ENCODE data around the gene ZNF414. TPM values are rescaled to one million over a fixed set of nuclear protein-coding genes. Genes with fewer than 3 reads are reported as not detected.

The ZNF414 gene
- total RNA-seq, 6 experiments from 2014 or later, result 9.5 to 17.4 (median 11.9) TPM

DNA sequence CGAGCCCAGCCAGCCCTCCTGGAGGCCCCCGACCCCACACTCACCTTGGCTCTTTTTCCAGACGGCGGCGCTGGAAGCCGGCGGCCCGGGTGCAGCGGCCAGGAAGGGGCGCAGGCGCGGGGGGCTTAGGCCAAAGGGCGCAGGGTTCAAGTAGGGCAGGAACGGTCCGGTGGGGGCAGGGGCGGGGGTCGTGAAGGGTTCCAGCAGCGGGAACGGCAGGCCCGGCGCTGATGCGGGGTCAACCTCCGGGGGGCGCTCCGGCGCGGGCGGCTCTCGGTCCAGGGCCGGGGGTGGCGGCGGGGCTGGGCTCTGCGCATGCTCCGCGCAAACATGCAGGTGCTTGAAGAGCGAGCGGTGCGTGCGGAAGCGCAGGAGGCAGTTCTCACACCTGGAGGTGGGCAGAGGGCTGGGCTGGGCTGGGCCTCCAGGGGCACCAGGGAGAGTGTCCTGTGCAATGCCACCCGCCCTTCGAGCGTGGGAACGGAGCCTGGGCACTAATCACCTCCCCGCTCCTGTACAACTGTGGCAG, 2.3 kb downstream of the ZNF414 start:
- Histone ChIP-seq H3K9me3 (no peaks in the 10 kb centered on the region), H3K27me3 (no peaks in the 10 kb centered on the region), H3K4me1 (peaks cover 0 to 12% (median 6%) of the 10 kb centered on the region in 4 donors), H3K36me3 (peaks cover 0 to 7% (median 0%) of the 10 kb centered on the region in 4 donors), H3K27ac (no peak overlapping the region), H3K4me3 (no peak overlapping the region)
- no peak for TF ChIP-seq POLR2A (IDR thresholded peaks at IDR 0.05)
- TF ChIP-seq, protein P1, sequence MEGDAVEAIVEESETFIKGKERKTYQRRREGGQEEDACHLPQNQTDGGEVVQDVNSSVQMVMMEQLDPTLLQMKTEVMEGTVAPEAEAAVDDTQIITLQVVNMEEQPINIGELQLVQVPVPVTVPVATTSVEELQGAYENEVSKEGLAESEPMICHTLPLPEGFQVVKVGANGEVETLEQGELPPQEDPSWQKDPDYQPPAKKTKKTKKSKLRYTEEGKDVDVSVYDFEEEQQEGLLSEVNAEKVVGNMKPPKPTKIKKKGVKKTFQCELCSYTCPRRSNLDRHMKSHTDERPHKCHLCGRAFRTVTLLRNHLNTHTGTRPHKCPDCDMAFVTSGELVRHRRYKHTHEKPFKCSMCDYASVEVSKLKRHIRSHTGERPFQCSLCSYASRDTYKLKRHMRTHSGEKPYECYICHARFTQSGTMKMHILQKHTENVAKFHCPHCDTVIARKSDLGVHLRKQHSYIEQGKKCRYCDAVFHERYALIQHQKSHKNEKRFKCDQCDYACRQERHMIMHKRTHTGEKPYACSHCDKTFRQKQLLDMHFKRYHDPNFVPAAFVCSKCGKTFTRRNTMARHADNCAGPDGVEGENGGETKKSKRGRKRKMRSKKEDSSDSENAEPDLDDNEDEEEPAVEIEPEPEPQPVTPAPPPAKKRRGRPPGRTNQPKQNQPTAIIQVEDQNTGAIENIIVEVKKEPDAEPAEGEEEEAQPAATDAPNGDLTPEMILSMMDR (IDR thresholded peaks at IDR 0.05), result no peak
- ATAC-seq, result no peak
- no peak for DNase-seq
- intact Hi-C loops (cut with DNase I), result loop anchor here in 1 of 2 donors (10.0 kb wide), 1 partner anchor 187 kb away; the partner anchor contains the start of genes NDUFA7 and RPS28
- 92% methylated on average over 10 of the region's 45 CpGs for WGBS (ENCODE audit: insufficient coverage, low coverage, low lambda C conversion rate, missing lambda C conversion rate)

DNA sequence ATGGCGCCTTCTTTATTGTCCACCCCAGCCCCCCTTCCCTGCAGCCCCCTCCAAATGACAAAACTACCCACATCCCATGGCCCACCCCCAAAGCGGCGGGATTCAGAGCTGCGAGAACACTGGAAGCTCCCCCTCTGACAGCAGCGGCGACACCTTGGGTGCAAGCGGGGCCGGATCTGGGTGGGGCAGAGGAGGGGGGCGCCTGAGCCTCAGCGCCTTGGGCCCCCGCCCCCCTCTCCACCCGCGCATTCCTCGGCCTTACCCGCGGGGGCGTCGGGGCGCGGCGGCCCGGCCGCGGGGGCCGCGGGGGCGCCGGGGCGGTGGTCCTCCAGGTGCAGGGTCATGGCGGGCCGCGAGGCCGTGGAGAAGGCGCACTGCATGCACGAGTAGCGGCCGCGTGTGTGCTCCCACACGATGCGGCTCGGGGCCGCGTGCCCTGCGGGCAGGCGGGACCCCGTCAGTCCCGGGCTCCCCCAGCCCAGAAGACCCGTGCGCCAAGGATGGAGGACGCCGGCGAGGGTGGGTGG, 3.3 kb downstream of the ZNF414 start:
- Histone ChIP-seq H3K4me1 (peaks cover 0 to 17% (median 6%) of the 10 kb centered on the region in 4 donors), H3K27ac (no peak overlapping the region), H3K27me3 (no peaks in the 10 kb centered on the region), H3K36me3 (peaks cover 0 to 7% (median 0%) of the 10 kb centered on the region in 4 donors), H3K9me3 (no peaks in the 10 kb centered on the region), H3K4me3 (no peak overlapping the region)
- intact Hi-C loops (cut with DNase I), result loop anchor here in 1 of 2 donors (10.0 kb wide), 1 partner anchor 186 kb away; the partner anchor contains the start of genes NDUFA7 and RPS28
- DNase-seq, result no peak
- ATAC-seq, result no peak
- TF ChIP-seq POLR2A (IDR thresholded peaks at IDR 0.05), result no peak
- TF ChIP-seq, protein P1 (IDR thresholded peaks at IDR 0.05), result no peak
- 93% methylated on average over 2 of the region's 52 CpGs for WGBS (ENCODE audit: insufficient coverage, low coverage, low lambda C conversion rate, missing lambda C conversion rate)

DNA sequence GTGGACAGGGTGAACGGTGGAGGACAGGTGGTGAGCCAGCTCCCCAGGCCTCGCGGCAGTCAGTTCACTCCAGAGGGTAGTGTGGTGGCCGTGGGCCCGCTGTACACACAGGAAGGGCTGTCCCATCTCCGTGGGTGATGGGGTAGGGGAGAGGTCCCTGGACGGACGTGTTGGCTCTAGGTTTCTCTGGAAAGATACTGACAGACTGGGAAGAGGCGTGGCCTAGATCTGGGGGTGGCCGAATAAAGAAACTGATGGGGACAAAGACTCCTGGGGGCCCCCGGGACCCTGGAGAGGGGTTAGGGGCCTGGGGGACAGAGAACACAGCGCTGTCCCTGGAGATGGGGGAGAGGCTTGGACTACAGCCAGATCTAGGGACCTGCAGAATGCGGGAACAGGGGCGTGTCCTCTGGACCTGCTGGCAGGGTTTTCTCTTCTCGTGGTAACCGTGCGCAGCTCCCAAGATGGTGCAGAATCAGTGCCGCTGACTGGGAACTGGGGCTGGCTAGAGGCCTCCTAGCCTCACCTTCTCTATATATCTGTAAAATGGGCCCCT, 7.5 kb downstream of the ZNF414 start:
- no peaks in the 10 kb centered on the region for H3K9me3 ChIP-seq
- no peak for DNase-seq
- peaks cover 0 to 6% (median 0%) of the 10 kb centered on the region in 4 donors for H3K4me1 ChIP-seq
- H3K4me3 ChIP-seq, result peak overlapping the region; percentile 42 to 63 (median 54)
- ATAC-seq, result peak in 3 of 4 donors; percentile 13 to 34 (median 28)
- 8% methylated on average over 9 of the region's 18 CpGs for WGBS (ENCODE audit: insufficient coverage, low coverage, low lambda C conversion rate, missing lambda C conversion rate)
- TF ChIP-seq, protein P1 (IDR thresholded peaks at IDR 0.05), result peak in 1 of 4 donors; percentile 5
- no peak for TF ChIP-seq POLR2A (IDR thresholded peaks at IDR 0.05)
- H3K27me3 ChIP-seq, result no peaks in the 10 kb centered on the region
- H3K36me3 ChIP-seq, result peaks cover 0 to 7% (median 0%) of the 10 kb centered on the region in 4 donors
- H3K27ac ChIP-seq, result no peak overlapping the region
- intact Hi-C loops (cut with DNase I), result loop anchor here in 1 of 2 donors (10.0 kb wide), 1 partner anchor 102 kb away; no protein-coding TSS in a partner anchor

DNA sequence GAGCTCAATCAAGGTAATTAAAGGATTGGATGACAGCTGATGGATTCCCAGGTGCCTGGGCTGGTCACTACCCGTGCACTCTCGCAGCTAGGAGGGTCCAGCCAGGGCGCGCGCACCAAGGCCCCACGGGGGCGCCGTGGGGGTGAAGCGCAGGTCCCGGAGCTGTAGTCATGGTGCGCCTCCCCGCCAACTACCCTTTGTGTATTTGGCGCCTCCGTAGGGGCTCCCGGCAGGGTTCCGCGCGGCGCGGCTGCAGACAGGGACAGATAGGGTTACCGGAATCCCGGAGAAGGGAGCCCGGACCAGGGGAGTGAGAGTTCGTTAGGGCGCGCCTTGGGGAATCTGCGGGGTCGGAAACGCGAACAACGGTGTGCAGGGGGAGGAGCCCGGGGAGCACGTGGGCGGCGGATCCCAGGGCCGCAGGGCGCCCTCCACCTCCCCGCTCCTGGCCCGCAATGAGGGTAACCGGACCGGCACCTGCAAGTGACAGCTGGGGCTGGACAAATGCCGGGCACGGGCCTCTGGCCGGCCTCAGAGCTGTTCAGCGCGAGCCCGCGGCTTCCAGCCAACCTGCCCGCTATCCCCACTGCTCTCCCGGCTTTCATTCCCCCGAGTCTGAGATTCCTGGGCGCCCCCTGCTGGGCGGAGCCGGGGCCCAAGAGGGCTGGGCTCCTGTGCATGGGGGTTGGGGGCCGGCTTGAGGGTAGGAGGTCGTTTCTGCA, 8.1 kb downstream of the ZNF414 start:
- ATAC-seq, result peak; percentile 88 to 93 (median 88)
- H3K4me1 ChIP-seq, result peaks cover 0 to 6% (median 0%) of the 10 kb centered on the region in 4 donors
- peak overlapping the region; percentile 42 to 63 (median 54) for H3K4me3 ChIP-seq
- peak; percentile 84 to 90 (median 88) for DNase-seq
- WGBS (ENCODE audit: insufficient coverage, low coverage, low lambda C conversion rate, missing lambda C conversion rate), result 0% methylated on average over 2 of the region's 56 CpGs
- intact Hi-C loops (cut with DNase I), result loop anchor here in 1 of 2 donors (10.0 kb wide), 1 partner anchor 101 kb away; no protein-coding TSS in a partner anchor
- H3K27ac ChIP-seq, result no peak overlapping the region
- no peaks in the 10 kb centered on the region for H3K27me3 ChIP-seq
- peaks cover 0 to 2% (median 0%) of the 10 kb centered on the region in 4 donors for H3K36me3 ChIP-seq
- no peaks in the 10 kb centered on the region for H3K9me3 ChIP-seq
- TF ChIP-seq, protein P1 (IDR thresholded peaks at IDR 0.05), result peak; percentile 84 to 93 (median 92)
- TF ChIP-seq POLR2A (IDR thresholded peaks at IDR 0.05), result peak; percentile 15
